K562 (cell line): ENCODE measurements around the gene C10orf95. TPM values are rescaled to one million over a fixed set of nuclear protein-coding genes. Genes with fewer than 3 reads are reported as not detected.

ENCODE experiments used
- ATAC-seq: fragments of 200-7000 bp; cut with Tn5 transposase; 3 replicates; pipeline ENCODE4 v1.9.1; 2020; ENCODE audit warnings: moderate library complexity
- BruUV-seq: library from RNA; stranded (reverse); fragments of 400-500 nt; replicated peaks from 2 replicates; lab custom pipeline; 2021; lab: Mats Ljungman, UMichigan
- CTCF ChIA-PET: fragments of 300-600 bp; formaldehyde crosslinking; extraction: SDS; loops from one replicate; lab custom pipeline; 2021; ENCODE audit warnings: low intra/inter-chr PET ratio; lab: Yijun Ruan, JAX
- POLR2A ChIA-PET: fragments of 300-600, 350-650 bp; sonication (Branson Sonifier 250); formaldehyde crosslinking; extraction: SDS; loops from one replicate; lab custom pipeline; 2021; ENCODE audit warnings: antibody characterized with exemption, inconsistent platforms; lab: Yijun Ruan, JAX
- DNase-seq, 4 experiments: peaks; one replicate each; pipeline versions ENCODE4 v3.0.0 to v3.0.0-alpha.2; 2011 to 2018; ENCODE audit warnings: low spot score in 3 of 4, mixed read lengths in 3 of 4; ENCODE audit errors: extremely low read depth in 1 of 4
- FAIRE-seq: peaks from 2 replicates; lab custom pipeline; 2011; peaks lifted over from hg19 to GRCh38; lab: Jason Lieb, UNC
- H2AFZ ChIP-seq: 2 replicates; pipeline ENCODE4 v1.6.0; 2011; ENCODE audit warnings: low read depth, low read length, control low read depth, inconsistent platforms
- H3K27ac ChIP-seq: fragments of 200-600 bp; 3 replicates; pipeline ENCODE4 v1.8.0; 2011; ENCODE audit warnings: low read depth, mild to moderate bottlenecking, control low read depth, inconsistent platforms, low read length, moderate library complexity, mixed read lengths; ENCODE audit errors: extremely low read depth
- H3K27me3 ChIP-seq, 2 experiments: fragments of 300-600 bp in 1 of 2; 2 replicates in 1 of 2; 3 replicates in 1 of 2; pipeline versions ENCODE4 v1.6.0 to v1.8.0; 2011; ENCODE audit warnings: inconsistent platforms in 2 of 2, low read length in 2 of 2, mild to moderate bottlenecking in 1 of 2, mixed read lengths in 1 of 2, moderate library complexity in 1 of 2; ENCODE audit not compliant: control insufficient read depth in 2 of 2, insufficient read depth in 2 of 2
- H3K36me3 ChIP-seq: fragments of 300-600 bp; 3 replicates; pipeline ENCODE4 v1.8.0; 2011; ENCODE audit warnings: mild to moderate bottlenecking, low read length, inconsistent platforms; ENCODE audit not compliant: control insufficient read depth, insufficient read depth
- H3K4me1 ChIP-seq, 2 experiments: fragments of 200-600 bp in 1 of 2; replicated peaks in 1 of 2; 2 replicates in 1 of 2; 3 replicates in 1 of 2; pipeline versions ENCODE4 v1.5.1 to v1.8.0; 2011; ENCODE audit warnings: inconsistent platforms in 2 of 2, low read length in 2 of 2, mild to moderate bottlenecking in 1 of 2, mixed read lengths in 1 of 2, moderate library complexity in 1 of 2; ENCODE audit not compliant: control insufficient read depth in 2 of 2, insufficient read depth in 2 of 2
- H3K4me2 ChIP-seq: 2 replicates; pipeline ENCODE4 v1.6.1; 2011; ENCODE audit warnings: low read length, control low read depth, inconsistent platforms, mixed read lengths; ENCODE audit not compliant: insufficient read depth
- H3K4me3 ChIP-seq: fragments of 200-600 bp; sonication (generic), shearing (Covaris generic); 2 replicates; pipeline ENCODE4 v1.5.1; 2016; ENCODE audit warnings: control low read depth, inconsistent platforms
- H3K79me2 ChIP-seq: fragments of 200-600 bp; 3 replicates; pipeline ENCODE4 v1.8.0; 2011; ENCODE audit warnings: low read length, inconsistent platforms; ENCODE audit not compliant: control insufficient read depth, insufficient read depth
- H3K9ac ChIP-seq, 2 experiments: 2 replicates each; pipeline versions ENCODE4 v1.6.0 to v1.6.1; 2011; ENCODE audit warnings: low read depth in 2 of 2, low read length in 2 of 2, control low read depth in 1 of 2, inconsistent platforms in 1 of 2, mild to moderate bottlenecking in 1 of 2, mixed read lengths in 1 of 2; ENCODE audit not compliant: insufficient read depth in 1 of 2
- H3K9me1 ChIP-seq: one replicate; pipeline ENCODE4 v1.6.0; 2011; ENCODE audit warnings: inconsistent platforms, mild to moderate bottlenecking, low read length, moderate library complexity; ENCODE audit not compliant: control insufficient read depth, insufficient read depth
- H3K9me3 ChIP-seq: replicated peaks from 2 replicates; pipeline ENCODE4 v1.5.1; 2011; ENCODE audit warnings: low read depth, low read length, inconsistent platforms; ENCODE audit not compliant: control insufficient read depth, insufficient read depth
- H4K20me1 ChIP-seq: replicated peaks from 2 replicates; pipeline ENCODE4 v1.6.1; 2011; ENCODE audit warnings: low read length, inconsistent platforms, mixed read lengths; ENCODE audit not compliant: control insufficient read depth, insufficient read depth
- C11orf30 ChIP-seq: fragments of 450-650 bp; IDR thresholded peaks from 2 replicates; pipeline ENCODE4 v1.6.1; 2016; ENCODE audit warnings: low read depth, mild to moderate bottlenecking
- GABPA ChIP-seq: fragments of 200-800 bp; sonication (Bioruptor generic); conservative IDR thresholded peaks from 2 replicates; pipeline ENCODE4 v1.6.1; 2016; ENCODE audit warnings: low read depth, missing genetic modification characterization, missing compliant biosample characterization
- HNRNPH1 ChIP-seq: fragments of 200-400 bp; formaldehyde crosslinking; optimal IDR thresholded peaks from 2 replicates; pipeline ENCODE3; 2017; ENCODE audit warnings: low read depth, mild to moderate bottlenecking, low read length, moderate library complexity
- RBM39 ChIP-seq: fragments of 200-400 bp; formaldehyde crosslinking; optimal IDR thresholded peaks from 2 replicates; pipeline ENCODE3; 2018; ENCODE audit warnings: low read depth, low read length
- SRSF3 ChIP-seq: fragments of 200-400 bp; formaldehyde crosslinking; IDR thresholded peaks from 2 replicates; pipeline ENCODE4 v1.6.1; 2016; ENCODE audit warnings: mild to moderate bottlenecking, low read length, moderate library complexity; ENCODE audit not compliant: insufficient read depth
- STAT5A ChIP-seq: IDR thresholded peaks from 2 replicates; pipeline ENCODE4 v1.6.1; 2012; ENCODE audit warnings: low read length, inconsistent platforms, borderline replicate concordance
- TBL1XR1 ChIP-seq, 2 experiments: IDR thresholded peaks; 2 replicates each; pipeline ENCODE4 v1.6.1; 2012; ENCODE audit warnings: improper control_type of control experiment in 2 of 2, low read length in 2 of 2, mild to moderate bottlenecking in 1 of 2
- TEAD1 ChIP-seq, 2 experiments: fragments of 450-650 bp in 1 of 2; sonication (generic) in 1 of 2; formaldehyde crosslinking; IDR thresholded peaks; 2 replicates each; pipeline versions ENCODE4 v1.4.0 to v1.8.0; 2020 to 2022; ENCODE audit warnings: mild to moderate bottlenecking in 2 of 2, missing genetic modification reagents in 1 of 2
- ZC3H8 ChIP-seq: fragments of 450-650 bp; IDR thresholded peaks from 2 replicates; pipeline ENCODE4 v1.6.1; 2017
- WGBS: fragments of 100-300 bp; shearing (Covaris generic); methylation state at CpG from one replicate; pipeline ENCODE4 v1.1.6; 2016; ENCODE audit warnings: low coverage, mixed read lengths; ENCODE audit not compliant: insufficient coverage; ENCODE audit errors: missing lambda C conversion rate; 5-methylcytosine and 5-hydroxymethylcytosine counted together
- in situ Hi-C: fragments of 300-500 bp; cut with MboI; formaldehyde crosslinking; loops from 4 replicates; pipeline ENCODE4 v1.15.0; 2018; ENCODE audit warnings: inconsistent platforms, mixed read lengths
- intact Hi-C: fragments of 100-400 bp; cut with micrococcal nuclease; formaldehyde crosslinking; loops from 2 replicates; pipeline ENCODE4 v1.14.2; 2022
- polyA plus RNA-seq, 8 experiments: library from polyadenylated mRNA; depleted of rRNA in 4 of 8; stranded (reverse) in 5 of 8; unstranded in 3 of 8; fragments of >200 nt; fragmentation: Nextera tagmentation in 2 of 8; fragmentation: Illumina TruSeq in 1 of 8; extraction: Ambion mirVana in 2 of 8; extraction: Trizol in 1 of 8; gene quantifications; 2 replicates each; pipeline versions ENCODE4 v1.2.1 to v1.2.3, GENCODE V29; 2011 to 2014; ENCODE audit warnings: inconsistent platforms in 1 of 8, missing spikeins in 1 of 8
- total RNA-seq, 7 experiments: library from RNA; depleted of rRNA in 6 of 7; stranded (reverse); fragments of >200 nt in 6 of 7; fragmentation: Illumina TruSeq in 2 of 7; extraction: Trizol in 2 of 7; gene quantifications; 2 replicates each; pipeline versions ENCODE4 v1.2.1 to v1.2.3, GENCODE V29; 2011 to 2021; ENCODE audit warnings: low replicate concordance in 1 of 7

The C10orf95 gene
- total and polyA plus RNA-seq, 9 of the 15 experiments (the other 6 are each of a cell fraction or from before 2014, with no cell fraction given) = 0.03 to 0.41 (median 0.17) TPM; not detected in 1

GRCh38 chr10:102416283-102416682 lies 35.1 kb downstream of the C10orf95 start:
- H3K4me1 ChIP-seq = peaks cover 2 to 37% of the 10 kb centered on the region in 2 experiments; a peak in 3 of 5 replicates
- no TSS peak for BruUV-seq
- intact Hi-C loops = no loop called here
- ChIA-PET POLR2A (no interaction called here), CTCF (no interaction called here)
- TF ChIP-seq HNRNPH1 (no peak), STAT5A (no peak), TBL1XR1 (IDR thresholded peaks at IDR 0.05; ENCODE audit: low read length in 2 of 2) (no peak), ZC3H8 (no peak), TEAD1 (CRISPR knock-in tag; IDR thresholded peaks at IDR 0.05) (no peak), C11orf30 (no peak), GABPA (tag) (no peak), RBM39 (no peak), SRSF3 (no peak)
- H3K27me3 ChIP-seq = peaks cover 1 to 16% of the 10 kb centered on the region in 2 experiments; a peak in 3 of 5 replicates
- WGBS = no CpG with 5 or more reads among the region's 9 CpGs
- FAIRE-seq (no peak), ATAC-seq (no peak), DNase-seq (no peak)
- H3K79me2 ChIP-seq = peaks cover 3% of the 10 kb centered on the region
- H3K9me1 ChIP-seq = no peaks in the 10 kb centered on the region
- no peak overlapping the region for H2AFZ ChIP-seq
- no peaks in the 10 kb centered on the region for H4K20me1 ChIP-seq
- H3K27ac ChIP-seq = no peak overlapping the region
- peak overlapping the region in 1 of 2 experiments; percentile 52; a peak in 1 of 4 replicates for H3K9ac ChIP-seq
- H3K36me3 ChIP-seq = no peaks in the 10 kb centered on the region
- in situ Hi-C loops = no loop called here
- no peaks in the 10 kb centered on the region for H3K9me3 ChIP-seq
- H3K4me3 ChIP-seq = no peak overlapping the region
- no peak overlapping the region for H3K4me2 ChIP-seq
